Smooth muscle cell (in vitro differentiated cells): ENCODE results near the gene MTARC2. TPM values are rescaled to one million over a fixed set of nuclear protein-coding genes. Genes with fewer than 3 reads are reported as not detected.

ENCODE experiments used
- DNase-seq: peaks from one replicate; lab custom pipeline; 2025; ENCODE audit not compliant: unreplicated experiment; lab: John Stamatoyannopoulos, UW
- H2AFZ ChIP-seq: fragments of 200-600 bp; sonication (generic); 2 replicates; pipeline ENCODE4 v1.6.0; 2016; ENCODE audit warnings: antibody characterized with exemption, low read depth, mild to moderate bottlenecking
- H3F3A ChIP-seq: fragments of 200-600 bp; sonication (generic); 2 replicates; pipeline ENCODE4 v1.6.0; 2017; ENCODE audit warnings: antibody characterized with exemption, low read depth
- H3K27ac ChIP-seq: fragments of 200-600 bp; sonication (generic); 2 replicates; pipeline ENCODE4 v1.5.1; 2016; ENCODE audit warnings: low read depth, mild to moderate bottlenecking
- H3K27me3 ChIP-seq: fragments of 200-600 bp; sonication (generic); 2 replicates; pipeline ENCODE4 v1.6.1; 2016; ENCODE audit warnings: low read depth, mild to moderate bottlenecking
- H3K36me3 ChIP-seq: fragments of 200-600 bp; sonication (generic); 2 replicates; pipeline ENCODE4 v1.5.1; 2016; ENCODE audit warnings: low read depth
- H3K4me1 ChIP-seq: fragments of 200-600 bp; sonication (generic); 2 replicates; pipeline ENCODE4 v1.5.1; 2016; ENCODE audit warnings: low read depth
- H3K4me2 ChIP-seq: fragments of 200-600 bp; sonication (generic); 2 replicates; pipeline ENCODE4 v1.6.0; 2016; ENCODE audit warnings: mild to moderate bottlenecking
- H3K4me3 ChIP-seq: fragments of 200-600 bp; sonication (generic); 2 replicates; pipeline ENCODE4 v1.5.1; 2016; ENCODE audit warnings: mild to moderate bottlenecking
- H3K79me2 ChIP-seq: fragments of 200-600 bp; sonication (generic); 2 replicates; pipeline ENCODE4 v1.6.0; 2016; ENCODE audit warnings: low read depth, mild to moderate bottlenecking
- H3K9ac ChIP-seq: fragments of 200-600 bp; sonication (generic); 2 replicates; pipeline ENCODE4 v1.6.0; 2016; ENCODE audit warnings: low read depth
- H3K9me3 ChIP-seq: fragments of 200-600 bp; sonication (generic); replicated peaks from 2 replicates; pipeline ENCODE4 v1.5.1; 2016; ENCODE audit warnings: low read depth
- H4K20me1 ChIP-seq: fragments of 200-600 bp; sonication (generic); 2 replicates; pipeline ENCODE4 v1.6.0; 2016; ENCODE audit warnings: low read depth
- CTCF ChIP-seq: fragments of 200-600 bp; sonication (generic); IDR thresholded peaks from 2 replicates; pipeline ENCODE4 v1.5.1; 2017; ENCODE audit warnings: borderline replicate concordance, mild to moderate bottlenecking, antibody characterized with exemption; ENCODE audit not compliant: insufficient read depth, poor library complexity, severe bottlenecking
- WGBS: methylation state at CpG from one replicate; pipeline ENCODE4 v1.1.7; 2016; ENCODE audit warnings: low lambda C conversion rate; 5-methylcytosine and 5-hydroxymethylcytosine counted together
- polyA plus RNA-seq: library from polyadenylated mRNA; unstranded; fragments of >200 nt; fragmentation: Nextera tagmentation; extraction: Ambion mirVana; gene quantifications from 2 replicates; pipeline ENCODE4 v1.2.1, GENCODE V29; 2016
- total RNA-seq: library from RNA; depleted of rRNA; stranded (reverse); fragments of >200 nt; gene quantifications from 2 replicates; pipeline ENCODE4 v1.2.3, GENCODE V29; 2014

MTARC2 gene
- total and polyA plus RNA-seq, 2 experiments from 2014 or later, result 6.1 to 7.6 TPM

- peak; percentile 92 for TF ChIP-seq CTCF
- Histone ChIP-seq H3F3A (no peaks in the 10 kb centered on the region), H3K27ac (no peak overlapping the region), H3K4me1 (no peaks in the 10 kb centered on the region), H3K79me2 (no peaks in the 10 kb centered on the region), H2AFZ (no peak overlapping the region), H3K4me3 (no peak overlapping the region), H3K4me2 (no peak overlapping the region), H3K9me3 (no peaks in the 10 kb centered on the region), H3K27me3 (no peaks in the 10 kb centered on the region), H3K9ac (no peak overlapping the region), H3K36me3 (no peaks in the 10 kb centered on the region), H4K20me1 (no peaks in the 10 kb centered on the region)
- WGBS, result 79% methylated on average over 10 of the region's 10 CpGs
- no peak for DNase-seq
Measured at GRCh38 chr1:220803401-220804201, 55.5 kb downstream of the MTARC2 start.

- no peaks in the 10 kb centered on the region for H3K79me2 ChIP-seq
- no peak for DNase-seq
- 84% methylated on average over 5 of the region's 5 CpGs for WGBS
- no peaks in the 10 kb centered on the region for H3K36me3 ChIP-seq
- H3K9ac ChIP-seq, result no peak overlapping the region
- H3K27ac ChIP-seq, result no peak overlapping the region
- H3K27me3 ChIP-seq, result no peaks in the 10 kb centered on the region
- H4K20me1 ChIP-seq, result no peaks in the 10 kb centered on the region
- no peaks in the 10 kb centered on the region for H3F3A ChIP-seq
- H3K4me1 ChIP-seq, result no peaks in the 10 kb centered on the region
- H2AFZ ChIP-seq, result no peak overlapping the region
- no peak overlapping the region for H3K4me2 ChIP-seq
- no peak overlapping the region for H3K4me3 ChIP-seq
- H3K9me3 ChIP-seq, result no peaks in the 10 kb centered on the region
- TF ChIP-seq CTCF, result no peak
Measured at GRCh38 chr1:220804202-220804586, 56.1 kb downstream of the MTARC2 start.

GRCh38 chr1:220806408-220806807 is 58.3 kb downstream of the MTARC2 start:
- no peaks in the 10 kb centered on the region for H4K20me1 ChIP-seq
- DNase-seq, result no peak

More at GRCh38 chr1:220806408-220806807, 58.3 kb downstream of the MTARC2 start:
- Histone ChIP-seq H3K4me2 (no peak overlapping the region), H2AFZ (no peak overlapping the region), H3K79me2 (no peaks in the 10 kb centered on the region), H3K27ac (no peak overlapping the region), H3F3A (no peaks in the 10 kb centered on the region), H3K27me3 (no peaks in the 10 kb centered on the region), H3K4me1 (no peaks in the 10 kb centered on the region), H3K4me3 (no peak overlapping the region), H3K9me3 (no peaks in the 10 kb centered on the region), H3K9ac (no peak overlapping the region), H3K36me3 (no peaks in the 10 kb centered on the region)
- WGBS, result 93% methylated on average over 4 of the region's 4 CpGs
- no peak for TF ChIP-seq CTCF
